HG02642 (cell line): ENCODE results near the gene MAD1L1.

Experiments used
- ATAC-seq: cut with Tn5 transposase; IDR thresholded peaks from one replicate; pipeline ENCODE4 v1.9.1; 2021; ENCODE audit warnings: mild to moderate bottlenecking; ENCODE audit not compliant: unreplicated experiment, poor library complexity

MAD1L1 gene

DNA sequence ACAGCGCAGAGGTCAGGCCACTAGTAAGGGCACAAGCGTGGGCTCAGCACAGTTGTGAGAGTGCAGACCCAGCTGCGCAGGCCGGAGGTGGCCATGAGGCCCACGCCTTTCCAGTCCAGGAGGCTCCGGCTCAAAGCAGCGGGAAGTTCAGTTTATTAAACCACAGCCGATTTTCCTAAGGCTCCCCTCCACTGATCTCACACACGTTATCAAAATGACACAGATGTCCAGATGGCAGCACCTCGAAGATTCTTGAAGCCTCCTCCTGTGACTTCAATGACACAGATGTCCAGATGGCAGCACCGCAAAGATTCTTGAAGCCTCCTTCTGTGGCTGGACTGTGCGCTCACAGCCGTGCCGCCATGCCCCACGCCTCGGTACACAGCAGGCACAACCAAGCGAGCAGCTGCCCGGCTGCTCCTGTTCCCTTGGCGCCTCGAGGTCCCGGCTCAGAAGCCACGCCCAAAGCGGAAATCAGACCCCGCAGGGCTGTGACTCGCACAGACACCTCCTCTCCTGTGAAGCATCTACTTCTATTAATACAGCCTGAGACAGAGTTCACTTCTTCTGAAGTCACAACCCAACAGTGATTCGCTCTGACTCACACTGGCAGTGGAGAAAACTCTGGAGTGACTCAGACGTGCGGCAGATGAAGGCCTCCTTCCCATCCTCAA is 122.7 kb downstream of the MAD1L1 start:
- ATAC-seq = no peak

DNA sequence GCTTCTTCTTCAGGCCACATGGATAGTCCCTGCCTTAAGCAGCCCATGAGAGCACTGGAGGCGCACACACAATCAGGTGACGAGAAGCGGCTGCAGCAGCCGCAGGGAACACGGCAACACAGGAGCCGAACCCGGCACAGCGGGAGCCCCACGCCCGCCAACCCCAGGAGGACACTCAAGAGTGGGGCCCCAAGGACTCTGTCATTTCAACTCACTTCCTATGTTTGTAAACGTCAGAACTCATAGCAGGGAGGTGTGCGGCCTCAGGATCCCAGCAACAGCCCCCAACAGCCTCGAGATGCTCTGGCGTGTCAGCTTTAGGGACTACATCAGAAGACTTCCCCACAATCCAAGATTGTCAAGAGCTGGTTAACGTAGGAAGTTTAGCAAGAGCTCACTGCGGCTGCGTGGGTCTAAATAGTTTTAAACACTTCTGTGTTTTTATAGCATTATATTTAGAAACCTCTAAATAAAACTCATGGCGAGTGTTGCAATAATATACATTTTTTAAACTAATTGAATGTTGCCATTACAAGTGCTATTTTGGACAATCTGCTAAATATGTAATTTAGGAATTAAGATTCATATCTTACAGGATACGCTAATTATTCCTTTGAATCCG is 123.4 kb downstream of the MAD1L1 start:
- no peak for ATAC-seq

DNA sequence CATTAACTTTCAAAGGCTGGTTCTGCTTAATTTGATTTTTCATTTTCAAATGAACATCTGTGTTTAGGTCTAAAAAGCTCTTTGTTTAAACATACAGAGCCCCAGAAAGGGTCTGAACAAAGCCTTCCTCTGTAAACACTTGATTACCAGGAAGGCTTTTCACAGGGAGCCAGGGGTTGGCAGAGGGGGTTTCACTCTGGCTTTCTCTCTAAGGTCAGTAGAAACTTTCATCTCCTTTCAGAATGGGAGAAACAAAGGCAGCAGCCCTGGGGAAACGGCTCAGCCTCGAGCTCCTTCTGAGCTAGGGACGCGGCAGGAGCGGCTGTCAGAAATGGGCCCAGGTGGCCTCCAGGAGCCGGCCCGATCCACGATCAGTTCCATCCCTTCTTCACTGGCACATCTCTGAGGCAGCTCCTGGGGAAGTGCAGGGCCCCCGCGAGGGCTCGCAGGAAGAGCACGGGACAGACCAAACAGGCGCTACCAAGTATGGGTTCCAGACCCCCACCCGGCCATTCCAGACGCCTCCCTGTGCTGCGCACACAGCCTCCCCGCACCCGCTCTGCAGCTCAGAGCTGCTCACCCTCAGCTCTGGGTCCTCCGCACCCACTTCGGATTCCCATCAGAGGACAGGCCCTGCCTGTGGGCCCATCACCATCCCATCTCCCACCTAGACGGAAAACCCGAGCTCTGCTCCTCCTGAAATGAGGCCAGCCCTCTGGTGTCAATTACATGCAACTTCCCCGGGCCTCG is 124.1 kb downstream of the MAD1L1 start:
- ATAC-seq = no peak

DNA sequence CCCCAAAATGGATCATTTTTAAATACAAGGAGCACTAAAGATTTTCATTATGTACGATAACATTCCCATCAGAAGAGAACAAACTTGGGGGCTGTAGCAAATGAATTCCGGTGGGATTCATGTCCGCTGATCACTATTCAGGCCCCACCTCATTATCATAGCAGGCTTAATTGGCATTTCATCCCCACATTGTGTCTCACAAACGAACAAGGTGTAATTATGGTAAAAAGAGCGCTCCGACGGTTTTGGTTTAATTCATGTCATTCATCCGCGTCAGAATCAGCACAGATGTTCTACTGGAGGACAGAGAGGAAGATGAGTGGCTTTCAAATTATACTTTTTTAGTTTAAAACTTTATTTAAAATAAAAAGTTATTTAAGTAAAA is 124.7 kb downstream of the MAD1L1 start:
- no peak for ATAC-seq

DNA sequence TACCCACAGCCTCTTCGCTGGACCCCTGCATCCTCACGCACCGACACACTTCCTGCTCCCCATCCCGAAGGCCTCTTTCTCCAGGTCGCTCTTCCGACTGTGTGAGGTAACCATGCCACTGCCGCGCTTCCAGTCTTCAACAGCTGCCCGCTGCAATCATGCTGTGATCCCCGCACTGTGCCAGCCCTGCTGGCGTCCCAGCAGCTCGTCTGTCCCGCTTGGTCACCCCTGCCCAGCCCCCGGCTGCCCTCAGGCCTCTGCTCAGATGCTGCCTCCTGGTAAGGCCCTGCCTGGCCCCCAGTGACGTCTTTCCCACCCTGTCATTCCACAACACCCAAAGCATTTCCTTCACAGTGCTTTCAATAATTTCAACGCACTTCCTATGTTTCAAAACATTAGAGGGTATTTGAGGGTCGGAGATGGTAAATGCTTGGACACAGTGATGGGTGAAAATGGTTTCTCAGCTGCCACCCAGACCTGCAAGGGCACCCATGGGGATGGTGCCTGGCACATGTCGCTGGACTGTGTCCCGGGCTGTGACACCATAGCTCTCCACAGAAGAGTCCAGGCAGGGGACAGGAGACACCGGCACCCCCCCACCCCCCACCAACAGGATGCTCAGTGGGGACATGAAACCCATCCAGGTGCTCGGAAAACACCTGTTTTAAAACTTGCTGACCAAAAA is 125.2 kb downstream of the MAD1L1 start:
- no peak for ATAC-seq

DNA sequence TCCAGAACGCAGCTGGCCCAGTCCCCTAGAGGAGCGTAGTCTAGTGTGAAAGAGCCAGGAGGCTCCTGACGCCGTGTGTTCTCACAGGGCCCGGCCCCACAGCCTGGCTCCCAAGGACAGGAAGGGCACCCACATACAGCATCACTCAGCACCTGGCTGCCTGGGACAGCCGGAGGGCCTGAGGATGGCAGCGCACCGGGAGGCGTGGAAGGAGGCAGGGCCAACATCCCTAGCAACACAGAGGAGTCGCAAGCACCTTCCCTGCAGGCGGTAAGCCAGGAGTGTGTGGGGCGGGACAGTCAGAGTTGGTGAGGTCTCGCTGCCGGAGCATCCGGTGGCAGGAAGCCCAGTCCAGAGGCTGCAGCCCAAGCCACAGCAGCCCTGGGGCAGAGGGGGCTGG is 125.8 kb downstream of the MAD1L1 start:
- no peak for ATAC-seq

DNA sequence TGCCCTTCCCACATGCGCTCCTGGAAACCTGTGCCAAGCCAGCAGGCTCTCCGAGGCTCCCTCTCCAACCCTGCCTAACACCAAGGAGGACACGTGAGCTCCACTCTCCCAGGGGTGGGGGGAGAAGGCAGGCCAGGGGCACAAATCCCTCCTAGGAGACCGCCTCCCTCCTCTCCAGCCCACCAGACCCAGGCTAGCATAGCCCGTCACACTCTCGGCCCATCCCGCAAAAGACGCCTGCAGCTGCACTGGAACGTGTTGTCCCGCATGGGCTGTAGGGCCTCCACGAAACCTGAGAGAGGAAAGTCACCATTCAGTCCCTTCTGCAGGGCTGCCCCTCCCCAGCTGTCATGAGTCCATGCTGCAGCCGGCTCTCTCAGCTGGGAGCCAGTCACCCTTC is 126.3 kb downstream of the MAD1L1 start:
- ATAC-seq = no peak

DNA sequence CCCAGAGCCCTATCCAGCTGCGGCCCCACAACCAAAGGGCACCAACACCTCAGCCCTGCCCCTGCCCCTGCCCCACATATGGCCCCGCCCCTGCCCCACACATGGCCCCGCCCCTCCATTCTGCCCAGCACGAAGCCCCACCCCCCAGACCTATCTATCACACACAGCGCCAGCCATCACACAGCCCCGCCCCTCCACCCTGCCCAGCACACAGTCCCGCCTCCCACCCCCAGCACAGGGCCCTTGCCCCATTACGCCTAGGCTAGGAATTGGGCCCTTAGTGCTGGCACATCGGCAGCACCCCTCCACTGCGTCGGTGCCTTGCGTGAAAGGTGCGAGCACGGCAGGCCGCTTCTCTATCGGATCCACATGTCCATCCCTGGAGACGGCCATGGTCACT is 126.8 kb downstream of the MAD1L1 start:
- no peak for ATAC-seq

DNA sequence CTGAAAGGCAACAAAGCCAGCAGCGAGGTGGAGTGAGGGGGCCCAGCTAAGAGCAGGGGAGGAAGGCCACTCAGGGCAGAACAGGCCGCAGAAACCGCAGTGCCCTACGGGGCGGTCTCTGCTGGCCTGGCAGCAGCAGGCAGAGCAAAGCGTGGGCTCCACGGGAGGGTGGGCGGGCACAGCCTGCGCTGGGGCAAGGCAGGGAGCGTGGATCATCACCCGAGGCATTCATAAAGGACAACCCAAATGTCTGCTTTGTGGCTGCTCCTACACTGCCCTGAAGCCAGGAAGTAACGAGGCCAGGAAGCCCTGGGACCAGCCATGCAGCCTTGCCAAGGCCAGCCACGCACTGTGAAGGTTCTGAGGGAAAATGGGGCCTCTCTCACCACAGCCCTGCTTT is 127.5 kb downstream of the MAD1L1 start:
- no peak for ATAC-seq

DNA sequence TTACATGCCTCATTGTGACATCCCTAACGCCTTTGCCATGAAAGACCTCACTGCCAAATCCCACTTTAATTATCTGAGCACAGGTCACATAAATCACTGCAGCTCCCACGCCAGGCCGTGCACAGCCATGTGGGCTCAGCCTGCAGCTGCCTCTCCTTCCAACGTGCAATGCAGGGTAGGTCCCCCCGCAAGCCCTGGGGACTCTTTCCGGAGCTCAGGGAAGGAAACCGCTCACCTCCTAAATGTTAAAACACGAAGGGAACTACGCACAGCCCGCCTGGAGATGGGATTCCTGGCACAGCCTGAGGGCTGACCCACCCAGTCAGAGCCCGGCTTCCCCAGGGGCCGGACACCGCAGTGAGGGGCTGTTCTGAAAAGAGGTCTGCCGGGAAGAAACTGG is 128.0 kb downstream of the MAD1L1 start:
- no peak for ATAC-seq

DNA sequence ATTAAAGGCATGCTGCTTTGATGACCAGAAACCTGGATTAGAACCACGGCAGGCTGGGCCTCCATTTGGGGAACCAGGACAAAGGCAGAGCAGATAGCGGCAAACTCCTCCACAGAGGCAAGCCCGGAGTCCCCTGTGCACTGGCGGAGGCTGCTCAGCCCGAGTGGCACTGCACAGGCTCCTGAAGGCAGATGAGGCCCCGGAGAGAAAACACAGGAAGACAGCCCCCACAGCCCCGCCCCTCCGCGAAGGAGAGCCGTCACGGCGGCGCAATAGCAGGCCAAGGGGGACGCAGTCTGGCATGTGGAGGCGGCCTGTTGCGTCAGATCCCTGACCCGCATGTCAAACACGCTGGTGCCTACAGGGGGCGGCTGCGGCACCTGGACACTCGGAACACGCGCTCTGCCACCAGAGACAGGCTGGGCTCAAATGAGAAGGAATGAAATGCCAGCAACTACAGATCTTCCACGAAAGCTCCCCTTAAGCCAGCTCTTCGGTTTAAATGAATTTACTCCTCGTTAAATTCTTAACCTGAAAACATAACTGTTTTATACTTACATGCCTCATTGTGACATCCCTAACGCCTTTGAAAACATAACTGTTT is 128.5 kb downstream of the MAD1L1 start:
- ATAC-seq = no peak

DNA sequence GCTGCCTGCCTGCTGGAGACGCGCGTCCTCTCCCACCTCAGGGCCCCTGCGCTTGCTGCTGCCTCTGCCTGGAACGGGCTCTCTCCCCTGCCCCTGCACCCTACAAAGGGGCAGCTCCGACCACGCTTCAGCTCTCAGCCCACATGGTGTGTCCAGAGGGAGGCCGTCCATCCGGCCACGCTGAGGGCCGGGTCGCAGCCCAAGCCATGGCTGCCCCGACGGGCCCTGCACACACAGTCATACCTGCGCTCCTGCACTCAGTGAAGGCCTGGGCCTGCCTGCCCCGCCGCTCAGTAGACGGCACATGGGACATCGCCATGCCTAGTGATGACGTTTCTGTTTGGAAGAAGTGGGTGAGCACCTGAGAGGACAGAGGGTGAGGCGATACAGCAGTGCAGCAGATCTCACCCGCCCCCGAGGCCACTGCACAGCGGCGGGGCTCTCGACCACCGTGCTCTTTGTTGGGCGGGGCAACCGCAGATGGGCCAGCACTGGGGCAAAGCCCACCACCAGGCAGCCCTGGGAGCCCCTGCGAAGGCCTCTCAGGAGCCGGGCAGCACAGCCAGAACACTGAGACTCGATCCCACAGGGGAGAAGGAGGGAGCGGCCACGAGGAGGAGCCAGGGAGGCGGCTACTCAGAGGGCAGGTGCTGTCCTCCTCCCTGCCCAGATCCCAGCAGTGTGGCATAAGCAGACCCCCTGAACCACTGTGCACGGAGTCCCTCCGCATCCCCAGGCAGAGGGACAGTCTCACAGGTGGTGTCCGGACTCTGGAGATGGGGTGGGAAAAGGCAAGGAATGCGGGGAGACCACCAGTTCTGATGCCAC is 129.5 kb downstream of the MAD1L1 start:
- ATAC-seq = no peak

DNA sequence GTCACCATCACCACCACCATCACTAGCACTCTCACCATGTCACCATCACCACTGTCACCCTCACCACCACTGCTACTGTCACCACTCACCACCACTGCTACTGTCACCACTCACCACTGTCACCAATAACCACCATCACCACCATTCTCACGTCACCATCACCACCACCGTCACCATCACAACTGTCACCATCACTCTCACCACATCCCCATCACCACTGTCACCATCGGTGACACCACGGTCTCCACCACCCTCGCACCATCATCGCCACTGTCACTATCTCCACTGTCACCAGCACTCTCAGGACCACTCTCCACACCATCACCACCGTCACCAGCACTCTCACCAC is 130.4 kb downstream of the MAD1L1 start:
- ATAC-seq = no peak

DNA sequence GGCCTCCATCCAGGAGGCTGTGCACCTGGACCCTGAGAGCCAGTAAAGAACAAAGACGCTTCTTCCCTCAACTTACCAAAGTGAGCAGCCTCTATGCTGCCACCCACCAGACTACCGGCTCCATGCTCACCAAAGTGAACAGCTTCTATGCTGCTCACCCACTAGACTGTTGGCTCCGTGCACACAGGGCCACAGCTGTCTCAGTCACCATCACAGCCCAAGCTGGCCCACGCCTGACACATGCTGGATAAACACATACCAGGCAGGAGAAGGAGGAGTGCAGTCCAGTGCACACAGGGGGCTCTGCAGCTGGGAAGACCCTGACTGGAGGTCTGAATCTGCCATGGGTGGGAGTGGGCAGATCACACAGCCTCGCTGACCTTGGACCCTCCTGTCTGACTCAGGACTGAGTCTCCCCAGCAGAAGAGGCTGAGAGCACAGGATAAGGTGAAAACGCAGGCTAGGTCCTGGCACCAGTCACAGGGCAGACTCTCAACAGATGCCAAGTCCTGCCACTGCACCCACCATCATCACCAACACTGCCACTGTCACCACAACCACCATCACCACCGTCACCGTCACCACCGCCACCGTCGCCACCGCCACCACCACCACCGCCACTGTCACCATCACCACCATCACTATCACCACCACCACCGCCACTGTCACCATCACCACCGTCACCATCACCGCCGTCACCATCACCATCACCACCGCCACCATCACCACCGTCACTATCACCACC is 130.9 kb downstream of the MAD1L1 start:
- no peak for ATAC-seq

DNA sequence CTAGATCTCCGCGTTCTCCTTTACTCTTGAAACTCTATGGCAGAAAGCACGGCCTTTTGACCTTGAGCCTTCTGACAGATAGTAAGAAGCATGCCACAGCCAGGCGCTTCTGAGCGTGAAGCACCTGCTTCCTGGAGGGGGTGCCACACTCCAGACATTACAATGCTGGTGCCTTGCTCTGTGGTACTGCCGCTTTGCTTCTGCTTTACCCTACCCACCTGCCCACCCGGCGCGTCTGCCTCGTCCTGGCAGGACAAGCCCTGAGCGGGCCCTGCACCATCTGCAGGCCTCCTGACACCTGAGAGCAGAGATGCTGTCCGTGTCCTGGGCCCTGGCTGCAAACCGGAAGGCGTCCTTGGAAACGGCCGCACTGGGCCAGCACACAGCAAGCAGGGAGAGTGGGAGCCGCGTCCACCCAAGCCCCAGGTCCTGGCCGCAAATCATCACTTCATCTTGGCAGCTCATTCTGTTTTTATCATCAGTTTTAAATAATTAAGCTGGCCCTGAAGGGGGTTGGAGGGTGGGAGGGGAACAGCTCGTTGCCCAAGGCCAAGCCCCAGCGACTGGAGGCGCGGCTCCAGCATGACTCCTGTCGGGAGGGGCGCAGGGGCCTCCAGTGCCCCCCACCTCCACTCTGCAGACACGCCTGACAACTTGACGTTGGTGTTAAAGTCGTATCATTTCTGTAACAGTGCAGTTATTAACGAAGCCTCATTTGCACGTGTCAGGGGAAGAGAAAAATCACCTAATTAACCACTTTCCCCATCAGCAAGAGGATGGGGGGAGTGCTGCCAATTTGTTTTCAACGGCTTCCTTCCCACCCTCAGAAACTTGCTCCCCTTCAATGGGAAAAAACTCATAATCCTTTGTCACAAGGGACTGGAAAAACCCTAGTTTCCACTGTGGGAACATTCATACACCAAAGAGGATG is 132.2 kb downstream of the MAD1L1 start:
- ATAC-seq = peak; percentile 46

DNA sequence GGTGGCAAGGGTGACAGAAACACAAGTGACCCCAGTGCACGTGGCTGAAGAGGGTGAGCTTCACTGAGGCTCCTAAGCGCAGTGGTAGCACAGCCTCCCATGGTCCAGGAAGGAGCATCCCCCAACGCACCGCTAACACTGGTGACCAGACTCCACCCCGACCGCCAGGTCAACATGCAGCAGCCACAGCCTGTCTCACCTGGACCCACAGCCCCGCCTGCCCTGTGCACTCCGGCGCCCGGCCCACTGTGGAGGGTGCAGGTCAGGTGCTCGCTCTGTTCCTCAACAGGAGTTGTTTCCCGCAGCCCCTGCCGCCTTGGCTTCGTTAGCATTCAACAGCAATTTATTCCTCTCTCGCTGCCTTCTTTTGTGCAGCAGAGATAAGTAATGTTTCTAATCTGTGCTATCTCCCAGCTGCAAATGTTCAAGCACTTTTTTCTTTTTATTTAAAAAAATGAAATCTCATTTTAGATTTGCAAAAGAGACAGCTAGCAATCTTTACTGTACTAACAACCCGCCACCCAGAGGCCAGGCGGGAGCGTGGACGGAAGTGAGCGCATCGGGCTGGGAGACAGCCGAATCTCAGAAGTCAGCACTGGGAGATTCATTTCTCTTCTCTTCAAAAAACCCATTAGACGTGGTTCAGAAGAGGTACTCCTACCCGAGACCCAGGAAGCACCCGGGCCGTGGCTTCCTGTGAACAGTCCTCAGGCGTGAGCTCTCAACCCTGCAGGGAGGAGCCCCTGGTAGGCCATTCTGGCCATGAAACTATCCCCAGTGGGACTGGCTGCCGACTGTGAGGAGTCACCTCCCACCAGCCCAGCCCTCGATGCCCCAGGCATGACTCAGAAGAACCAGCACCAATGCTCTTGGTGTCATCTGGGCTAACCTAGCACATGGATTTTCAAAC is 133.4 kb downstream of the MAD1L1 start:
- ATAC-seq = no peak

DNA sequence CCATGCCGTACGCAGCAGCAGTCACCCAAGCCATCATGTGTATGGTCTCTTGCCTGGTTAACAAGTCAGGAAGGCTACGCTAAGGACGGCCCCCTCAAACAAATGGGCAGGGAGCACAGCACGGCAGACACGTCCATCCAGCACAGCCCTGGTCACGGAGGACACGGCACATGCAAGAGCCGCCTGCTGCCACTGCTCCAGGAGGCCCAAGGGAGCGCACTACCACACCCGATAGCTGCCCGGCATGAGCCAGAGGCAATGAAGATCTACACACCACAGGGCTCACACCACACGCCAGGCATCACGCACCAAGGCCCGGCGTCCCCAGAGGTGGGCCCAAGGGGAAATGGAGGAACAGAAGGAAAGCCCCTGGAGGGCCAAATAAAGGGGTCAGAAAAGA is 134.2 kb downstream of the MAD1L1 start:
- ATAC-seq = no peak
